Stimulated activated CD4-positive, alpha-beta T cell treated with anti-CD3 and anti-CD28 coated beads, TNF-alpha, amount 100 ng/mL, for 24 hours (primary cell): ENCODE results near the gene SMIM3.
"Not testable (repeated sequence)": the region's sequence is repeated elsewhere in the genome, so short reads cannot be mapped to it uniquely, and the experiment has no call there.

ENCODE experiments used
- DNase-seq, 3 experiments: peaks; one replicate each; pipeline ENCODE4 v3.0.0-alpha.2; 2020; ENCODE audit warnings: low read depth in 3 of 3

The SMIM3 gene

GRCh38 chr5:150793423-150793888, 14.9 kb downstream of the SMIM3 start:
- DNase-seq, result not testable (repeated sequence)

DNA sequence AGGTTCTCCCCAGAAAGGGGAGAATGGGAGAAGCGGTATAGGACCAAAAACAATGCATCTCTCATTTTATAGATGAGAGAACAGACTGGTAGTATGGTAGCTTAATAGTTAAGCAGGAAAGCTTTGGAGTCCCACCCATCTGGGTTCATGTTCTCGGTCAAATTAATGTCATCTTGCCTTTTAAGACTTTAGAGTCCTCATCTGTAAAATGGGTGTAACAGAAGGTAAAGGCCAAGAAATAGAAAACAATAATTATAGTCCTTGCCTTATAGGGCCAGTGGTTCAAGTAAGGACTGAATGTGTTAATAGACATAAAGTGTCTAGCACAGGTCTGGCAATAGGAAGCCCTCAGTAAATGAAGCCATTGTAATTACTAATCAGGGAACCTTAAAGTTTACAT, 16.4 kb downstream of the SMIM3 start:
- DNase-seq, result no peak

DNA sequence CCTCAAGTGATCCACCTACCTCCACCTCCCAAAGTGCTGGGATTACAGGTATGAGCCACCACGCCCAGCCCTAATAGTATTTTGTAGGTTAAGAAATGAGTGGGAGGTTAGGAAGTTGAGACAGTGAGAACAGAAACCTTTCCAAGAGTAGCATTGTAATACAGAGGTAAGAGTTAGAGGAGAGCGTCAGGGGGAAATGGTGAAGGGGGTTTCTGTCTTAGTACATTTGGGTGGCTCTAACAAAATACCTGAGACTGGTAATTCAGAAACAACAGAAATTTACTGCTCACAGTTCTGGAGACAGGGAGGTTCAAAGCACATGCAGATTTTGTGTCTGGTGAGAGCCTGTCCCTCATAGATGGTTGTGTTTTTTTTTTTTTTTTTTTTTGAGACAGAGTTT, 18.8 kb downstream of the SMIM3 start:
- no peak for DNase-seq

GRCh38 chr5:150801117-150801927, 22.8 kb downstream of the SMIM3 start:
- no peak for DNase-seq

DNA sequence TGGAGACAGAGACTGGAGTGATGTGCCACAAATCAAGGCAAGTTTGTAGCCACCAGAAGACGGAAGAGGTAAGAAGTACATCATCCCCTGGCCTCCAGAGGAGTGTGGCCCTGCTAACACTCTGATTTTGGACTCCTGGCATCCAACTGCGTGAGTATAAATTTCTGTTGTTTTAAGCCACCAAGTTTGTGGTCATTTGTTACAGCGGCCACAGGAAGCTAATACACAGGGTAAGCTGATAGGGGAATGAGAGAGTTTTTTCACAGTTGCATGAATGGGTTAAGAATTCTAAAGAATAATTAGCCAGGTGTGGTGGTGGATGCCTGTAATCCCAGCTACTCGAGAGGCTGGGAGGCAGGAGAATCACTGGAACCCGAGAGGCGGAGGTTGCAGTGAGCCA, 25.8 kb downstream of the SMIM3 start:
- no peak for DNase-seq

DNA sequence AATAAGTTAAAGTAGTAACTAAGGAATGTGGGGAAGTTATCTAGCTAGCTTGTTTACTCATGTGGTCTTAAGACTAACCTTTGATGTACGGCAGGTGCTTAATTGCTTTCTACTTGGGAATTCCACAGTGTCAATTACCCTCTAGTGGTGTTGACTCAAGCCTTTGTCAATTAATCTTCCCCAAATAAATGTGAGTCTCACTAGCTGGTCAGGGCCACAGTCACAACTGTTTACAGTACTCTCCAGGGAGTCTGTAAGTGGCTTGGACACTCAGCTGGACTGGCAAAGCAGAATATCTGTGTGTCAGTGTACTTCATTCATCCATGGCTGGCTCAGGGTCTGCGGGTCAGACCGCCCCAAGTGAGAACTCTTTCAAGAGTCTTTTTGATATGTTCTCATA, 30.8 kb downstream of the SMIM3 start:
- DNase-seq, result no peak

- DNase-seq, result no peak
Observed at GRCh38 chr5:150815010-150815409, 36.5 kb downstream of the SMIM3 start.

- DNase-seq, result no peak
Observed at GRCh38 chr5:150816946-150817345, 38.4 kb downstream of the SMIM3 start.

GRCh38 chr5:150829744-150830143, 51.2 kb downstream of the SMIM3 start:
- no peak for DNase-seq

- not testable (repeated sequence) for DNase-seq
Observed at GRCh38 chr5:150831821-150832220, 53.3 kb downstream of the SMIM3 start.

DNA sequence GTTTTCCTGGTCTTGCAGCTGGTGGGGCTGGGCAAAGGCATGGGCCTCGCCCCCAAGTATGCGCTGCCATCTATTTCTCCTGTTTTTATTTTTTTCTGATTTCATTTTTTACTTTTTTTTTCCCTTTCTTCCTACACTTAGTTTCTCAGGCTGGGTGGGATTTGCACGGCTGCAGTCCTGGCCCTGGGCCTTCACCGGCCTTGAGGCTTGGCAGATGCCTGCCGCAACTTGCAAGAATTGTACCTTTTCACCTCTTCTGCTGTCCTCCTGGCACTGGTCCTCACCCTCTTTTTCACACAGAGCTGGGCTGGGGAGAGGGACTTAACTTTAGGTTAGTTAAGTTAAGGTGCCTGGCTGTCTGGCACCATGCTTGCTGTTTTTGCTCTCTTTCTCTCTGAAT, 57.5 kb downstream of the SMIM3 start:
- no peak for DNase-seq

- DNase-seq, result no peak
Observed at GRCh38 chr5:150836703-150837102, 58.1 kb downstream of the SMIM3 start.

DNA sequence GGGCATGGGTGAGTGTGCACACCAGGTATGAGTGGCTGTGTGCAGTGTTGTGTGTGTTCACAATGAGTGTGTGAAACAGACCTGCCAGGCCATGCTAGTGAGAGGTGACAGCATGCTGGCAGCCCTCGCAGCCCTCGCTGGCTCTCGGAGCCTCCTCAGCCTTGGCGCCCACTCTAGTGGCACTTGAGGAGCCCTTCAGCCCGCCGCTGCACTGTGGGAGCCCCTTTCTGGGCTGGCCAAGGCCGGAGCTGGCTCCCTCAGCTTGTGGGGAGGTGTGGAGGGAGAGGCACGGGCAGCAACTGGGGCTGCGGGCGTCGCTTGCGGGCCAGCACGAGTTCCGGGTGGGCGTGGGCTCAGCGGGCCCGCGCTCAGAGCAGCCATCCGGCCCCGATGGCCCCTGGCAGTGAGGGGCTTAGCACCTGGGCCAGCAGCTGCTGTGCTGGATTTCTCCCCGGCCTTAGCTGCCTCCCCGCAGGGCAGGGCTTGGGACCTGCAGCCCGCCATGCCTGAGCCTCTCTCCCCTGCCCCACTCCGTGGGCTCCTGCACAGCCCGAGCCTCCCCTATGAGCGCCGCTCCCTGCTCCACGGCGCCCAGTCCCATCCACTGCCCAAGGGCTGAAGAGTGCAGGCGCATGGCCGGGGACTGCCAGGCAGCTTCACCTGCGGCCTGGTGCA, 66.8 kb downstream of the SMIM3 start:
- DNase-seq, result not testable (repeated sequence)

- DNase-seq, result not testable (repeated sequence)
Observed at GRCh38 chr5:150846308-150846653, 67.7 kb downstream of the SMIM3 start, which contains the start of gene IRGM. IRGM (plus strand) TSS chr5:150846521; CDS start chr5:150848124, 1,603 bp downstream.
